Measurements from ENCODE around the gene MBP.
"Not testable (repeated sequence)": the region's sequence is repeated elsewhere in the genome, so short reads cannot be mapped to it uniquely, and the experiment has no call there.

MBP gene

DNA sequence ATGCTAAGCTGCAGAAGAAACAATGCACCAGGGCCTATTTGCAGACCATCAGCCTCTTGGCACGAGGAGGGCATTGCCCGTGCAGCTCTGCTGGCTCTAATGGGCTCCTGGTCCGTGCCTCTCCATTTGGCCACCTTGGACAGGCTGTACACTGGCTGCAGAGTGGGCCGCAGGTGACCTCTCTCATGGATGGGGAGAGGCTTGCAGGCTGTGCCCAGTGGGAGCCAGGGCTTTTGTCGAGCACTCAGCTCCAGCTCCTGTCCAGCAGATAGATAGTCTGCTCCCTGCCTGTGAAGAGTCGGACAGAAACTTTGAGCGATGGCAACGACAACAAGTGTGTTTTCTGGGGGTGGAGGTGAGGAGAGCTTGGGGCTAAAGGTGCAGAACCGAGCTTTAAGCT lies 100.9 kb downstream of the MBP start:
- DNase-seq (ENCODE audit: low read depth in 2 of 3, low spot score in 1 of 3) = no peak

DNA sequence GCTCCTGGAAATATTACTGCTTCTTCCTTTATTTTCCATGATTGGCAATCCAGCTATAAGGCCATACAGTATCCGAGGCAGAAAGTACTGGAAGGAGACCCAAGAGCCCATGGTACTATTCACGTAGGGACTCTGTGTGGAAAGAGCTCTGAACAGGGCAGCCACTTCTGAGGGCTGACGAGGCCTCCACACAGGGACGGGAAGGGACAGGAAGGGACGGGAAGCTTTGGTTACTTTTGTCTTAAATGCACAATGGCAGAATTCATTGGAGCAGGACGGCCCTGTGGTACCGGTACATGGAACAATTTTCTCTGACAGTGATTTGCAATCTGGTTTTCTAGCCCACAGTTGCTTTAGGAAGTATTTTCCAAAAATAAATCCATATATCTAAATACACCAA lies 102.4 kb downstream of the MBP start:
- DNase-seq (ENCODE audit: low read depth in 2 of 3, low spot score in 1 of 3) = no peak

DNA sequence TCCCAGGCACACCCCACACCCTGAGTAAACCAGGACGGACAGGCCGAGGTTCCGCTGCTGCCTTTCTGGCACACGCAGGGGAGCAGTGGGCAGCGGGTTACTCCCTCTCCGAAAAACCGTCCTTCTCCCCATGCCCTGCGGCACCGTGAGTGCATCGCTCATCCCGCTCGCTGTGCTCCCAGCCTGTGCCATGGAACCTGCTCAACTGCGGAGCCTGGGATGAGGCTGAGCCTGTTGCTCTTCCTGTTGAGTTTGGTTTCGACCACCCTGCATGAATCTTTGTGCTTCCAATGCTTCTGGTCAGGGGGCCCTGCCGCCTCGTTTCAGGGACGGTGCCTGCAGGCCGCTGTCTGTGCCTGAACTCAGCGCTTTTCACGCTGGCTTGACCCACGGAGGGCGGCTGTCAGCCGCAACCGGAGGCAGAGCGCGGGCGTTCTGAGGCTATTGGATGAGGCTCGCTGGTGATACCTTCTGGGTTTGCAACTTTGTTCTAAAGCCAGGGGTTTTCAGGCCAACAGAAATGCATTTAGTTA lies 106.7 kb downstream of the MBP start:
- no peak for DNase-seq (ENCODE audit: low read depth in 2 of 3, low spot score in 1 of 3)

DNA sequence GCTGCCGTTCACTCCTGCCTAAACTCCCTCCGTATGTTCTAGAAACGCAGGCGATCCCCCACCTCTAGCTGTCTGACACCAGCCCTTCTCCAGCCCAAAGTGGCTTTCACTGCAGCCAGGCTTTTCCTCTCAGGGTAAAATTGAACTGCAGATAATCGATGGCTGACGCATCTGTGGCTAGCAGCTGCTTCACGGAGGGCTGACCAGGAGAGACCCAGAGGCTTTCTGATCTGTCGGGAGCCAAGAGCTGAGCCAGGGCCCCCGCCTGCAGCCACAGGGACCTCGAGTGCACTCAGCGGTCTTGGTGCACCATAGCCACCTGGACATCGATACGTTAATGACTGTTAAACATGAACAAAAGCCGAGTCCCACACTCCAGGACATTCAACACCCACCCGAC lies 107.5 kb downstream of the MBP start:
- DNase-seq (ENCODE audit: low read depth in 2 of 3, low spot score in 1 of 3) = no peak

DNA sequence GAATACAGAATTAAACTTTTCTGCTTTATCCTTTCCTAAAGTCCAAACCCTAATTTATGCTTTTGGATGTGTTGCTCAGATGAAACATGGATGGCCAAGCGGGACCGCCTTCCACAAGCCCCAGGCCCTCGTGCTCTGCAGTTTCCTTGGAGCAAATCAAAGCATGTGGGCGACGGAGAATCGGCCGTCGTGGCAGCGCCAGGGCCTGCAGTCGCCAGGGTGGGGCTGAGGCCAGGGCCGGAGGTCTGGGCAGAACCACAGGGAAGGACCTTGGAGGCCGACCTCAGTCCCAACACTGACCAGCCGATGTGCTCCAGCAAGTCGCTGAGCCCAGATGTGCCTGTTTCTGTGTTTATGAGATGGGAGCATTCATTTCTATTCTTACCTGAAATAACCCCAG lies 108.1 kb downstream of the MBP start:
- no peak for DNase-seq (ENCODE audit: low read depth in 2 of 3, low spot score in 1 of 3)

DNA sequence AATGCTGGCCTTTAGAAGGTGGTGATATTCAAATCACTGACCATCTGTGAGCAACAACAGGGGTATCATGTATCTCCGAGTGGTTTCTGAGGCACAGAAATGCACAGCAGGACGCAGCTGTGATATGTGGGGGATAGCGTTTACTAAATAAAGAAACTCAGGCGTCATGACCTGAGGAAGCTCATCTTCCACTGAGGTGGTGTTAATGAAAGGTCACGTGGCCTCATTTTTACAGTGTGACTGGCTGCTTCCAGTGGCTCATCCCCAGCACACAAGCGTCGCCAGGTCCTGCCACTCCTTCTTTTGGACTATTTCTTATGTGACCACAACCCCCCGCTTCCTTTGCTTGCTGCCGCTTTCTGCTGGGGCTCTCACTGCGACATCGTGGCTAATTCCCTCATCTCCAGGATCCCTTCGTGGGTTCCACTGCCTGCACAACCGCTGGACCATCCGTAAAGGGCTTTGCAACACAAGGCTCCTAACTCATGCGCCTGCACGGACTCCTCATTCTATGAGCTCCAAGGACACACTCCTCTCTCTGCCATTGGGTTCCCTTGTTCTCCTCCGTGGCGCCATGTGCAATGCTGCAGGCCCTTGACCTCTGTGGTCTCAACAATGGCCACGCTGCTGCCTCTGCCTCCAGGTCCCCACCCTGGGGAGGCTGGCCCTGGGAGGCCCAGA lies 109.3 kb downstream of the MBP start:
- no peak for DNase-seq (ENCODE audit: low read depth in 2 of 3, low spot score in 1 of 3)

DNA sequence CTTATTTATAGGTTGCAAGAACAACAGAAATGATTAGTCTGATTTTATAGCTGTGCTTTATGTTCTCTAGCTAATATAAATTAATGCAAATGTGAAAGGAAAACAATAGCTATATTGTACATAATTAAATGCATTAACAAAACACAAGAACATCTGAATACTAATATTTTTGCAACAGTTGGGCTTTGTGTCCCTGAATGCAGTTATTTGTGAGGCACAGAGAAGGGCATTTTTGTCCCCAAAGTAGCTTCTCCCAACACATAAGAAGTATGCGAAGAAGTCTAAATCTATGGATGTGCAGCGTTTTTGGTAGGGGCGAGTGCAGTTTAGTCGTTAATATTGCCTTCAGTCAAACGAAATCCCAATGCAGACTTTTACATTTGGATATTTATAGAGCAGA lies 110.0 kb downstream of the MBP start:
- no peak for DNase-seq (ENCODE audit: low read depth in 2 of 3, low spot score in 1 of 3)

DNA sequence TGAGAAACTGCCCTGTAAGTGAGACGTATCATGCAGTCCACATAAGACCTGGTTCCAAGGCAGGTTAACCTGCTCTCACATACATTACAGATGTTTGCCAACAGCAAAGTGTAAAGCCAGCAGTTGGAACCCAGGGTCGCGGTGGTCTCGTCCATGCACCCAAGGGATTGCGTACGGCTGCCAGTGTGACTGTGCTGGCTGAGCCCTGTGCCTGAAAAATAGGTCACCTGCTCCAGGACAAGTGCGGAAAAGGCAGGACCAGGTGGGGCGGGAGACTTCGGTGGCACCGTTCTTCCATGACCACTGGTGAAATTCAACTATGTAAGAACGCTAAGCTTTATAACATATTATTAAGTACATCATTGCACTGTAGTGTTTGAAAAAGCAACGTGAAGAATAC lies 110.5 kb downstream of the MBP start:
- DNase-seq (ENCODE audit: low read depth in 2 of 3, low spot score in 1 of 3) = no peak

DNA sequence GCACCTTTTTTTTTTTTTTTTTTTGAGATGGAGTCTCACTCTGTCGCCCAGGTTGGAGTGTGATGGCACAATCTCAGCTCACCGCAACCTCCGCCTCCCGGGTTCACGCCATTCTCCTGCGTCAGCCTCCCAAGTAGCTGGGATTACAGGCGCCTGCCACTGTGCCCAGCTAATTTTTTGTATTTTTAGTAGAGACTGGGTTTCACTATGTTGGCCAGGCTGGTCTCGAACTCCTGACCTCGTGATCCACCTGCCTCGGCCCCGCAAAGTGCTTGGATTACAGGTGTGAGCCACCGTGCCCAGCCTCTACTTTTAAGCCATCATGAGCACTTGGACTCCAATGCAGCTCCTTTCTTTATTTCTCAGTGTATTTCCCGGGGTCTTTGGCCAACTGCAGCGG lies 111.1 kb downstream of the MBP start:
- not testable (repeated sequence) for DNase-seq (ENCODE audit: low read depth in 2 of 3, low spot score in 1 of 3)

DNA sequence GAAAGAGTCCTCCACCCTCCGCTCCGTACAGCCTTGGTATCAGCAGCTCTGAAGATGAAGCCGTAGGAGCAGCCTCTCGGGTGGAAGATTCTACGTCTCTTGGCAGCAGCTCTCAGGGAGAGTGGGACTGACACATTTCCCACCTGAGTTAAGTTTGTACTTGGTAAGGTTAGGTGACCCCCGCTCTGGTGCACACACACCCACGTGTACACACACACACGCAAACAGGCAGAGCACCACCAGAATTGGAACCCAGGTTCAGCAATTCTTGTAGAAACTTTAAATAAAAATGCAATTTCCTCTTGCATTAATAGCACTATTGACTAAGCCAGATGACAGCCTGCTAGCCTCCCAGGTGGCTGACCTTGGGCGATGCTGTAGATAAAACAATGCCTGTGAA lies 111.5 kb downstream of the MBP start:
- DNase-seq (ENCODE audit: low read depth in 2 of 3, low spot score in 1 of 3) = no peak

DNA sequence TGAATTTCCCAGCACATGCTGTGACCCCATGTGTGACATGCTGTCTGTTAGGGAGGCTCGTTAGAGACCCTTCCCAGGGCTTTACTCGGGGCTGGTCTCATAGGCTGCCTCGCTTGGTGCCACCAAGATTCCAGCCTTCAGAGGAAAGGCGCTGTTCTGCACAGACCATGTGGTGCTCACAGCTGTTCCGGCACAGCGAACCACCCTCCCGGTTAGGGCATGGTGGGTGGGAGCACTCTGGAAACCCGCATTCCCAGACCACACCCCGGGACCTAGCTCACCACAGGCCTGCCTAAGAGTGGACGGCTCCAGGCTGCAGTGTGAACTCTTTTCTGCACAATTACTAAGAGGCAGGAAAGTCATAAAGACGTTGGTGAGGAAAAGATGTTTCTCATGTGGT lies 112.0 kb downstream of the MBP start:
- DNase-seq (ENCODE audit: low read depth in 2 of 3, low spot score in 1 of 3) = no peak

DNA sequence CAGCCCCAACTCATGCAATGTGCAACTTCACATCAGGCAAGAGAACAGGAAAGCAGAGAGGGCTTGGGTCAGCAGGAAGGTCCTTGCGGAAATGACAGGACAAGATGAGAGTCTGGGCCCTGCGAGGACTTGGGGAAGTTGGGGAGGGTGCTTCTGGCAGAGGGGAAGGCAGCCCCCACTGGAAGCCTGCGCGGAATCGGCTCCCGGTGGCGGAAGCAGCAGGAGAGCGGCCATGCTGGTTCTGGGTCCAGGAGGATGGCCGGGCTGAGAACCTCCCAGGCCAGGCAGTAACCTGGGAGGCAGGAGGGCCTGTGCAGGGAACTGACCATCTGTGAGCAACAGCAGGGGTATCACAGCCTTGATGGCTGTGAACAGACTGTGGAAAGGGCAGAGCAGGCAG lies 112.9 kb downstream of the MBP start:
- DNase-seq (ENCODE audit: low read depth in 2 of 3, low spot score in 1 of 3) = no peak

DNA sequence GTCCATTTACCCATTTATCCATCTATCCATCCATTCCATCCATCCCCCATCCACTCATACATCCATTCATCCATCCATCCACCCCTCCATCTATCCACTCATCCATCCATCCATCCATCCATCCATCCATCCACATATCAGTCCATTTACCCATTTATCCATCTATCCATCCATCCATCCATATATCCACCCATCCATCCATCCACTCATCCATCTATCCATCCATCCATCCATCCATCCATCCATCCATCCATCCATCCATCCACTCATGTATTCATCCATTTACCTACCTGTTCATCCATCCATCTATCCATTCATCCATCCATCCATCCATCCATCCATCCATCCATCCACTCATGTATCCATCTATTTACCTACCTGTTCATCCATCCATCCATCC lies 113.9 kb downstream of the MBP start:
- DNase-seq (ENCODE audit: low read depth in 2 of 3, low spot score in 1 of 3) = not testable (repeated sequence)

DNA sequence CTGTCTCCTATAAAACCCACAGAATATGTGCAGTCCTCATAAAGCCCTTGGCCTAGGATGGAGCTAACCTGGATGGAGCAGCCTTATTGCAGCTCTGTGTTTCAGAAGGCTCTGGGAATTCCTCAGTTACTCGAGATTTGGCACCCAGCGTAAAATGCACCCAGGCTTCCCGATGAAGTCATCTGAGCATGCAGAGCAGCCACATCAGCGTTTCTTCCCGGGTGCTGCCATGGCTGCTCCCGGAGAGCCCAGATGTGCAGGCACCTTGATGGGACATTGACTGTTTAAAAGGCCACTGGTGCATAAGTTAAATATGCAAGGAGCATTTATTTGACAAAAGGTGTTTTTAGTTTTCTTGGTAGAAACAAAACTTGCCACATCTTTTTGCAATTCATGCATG lies 115.2 kb downstream of the MBP start:
- DNase-seq (ENCODE audit: low read depth in 2 of 3, low spot score in 1 of 3) = no peak

DNA sequence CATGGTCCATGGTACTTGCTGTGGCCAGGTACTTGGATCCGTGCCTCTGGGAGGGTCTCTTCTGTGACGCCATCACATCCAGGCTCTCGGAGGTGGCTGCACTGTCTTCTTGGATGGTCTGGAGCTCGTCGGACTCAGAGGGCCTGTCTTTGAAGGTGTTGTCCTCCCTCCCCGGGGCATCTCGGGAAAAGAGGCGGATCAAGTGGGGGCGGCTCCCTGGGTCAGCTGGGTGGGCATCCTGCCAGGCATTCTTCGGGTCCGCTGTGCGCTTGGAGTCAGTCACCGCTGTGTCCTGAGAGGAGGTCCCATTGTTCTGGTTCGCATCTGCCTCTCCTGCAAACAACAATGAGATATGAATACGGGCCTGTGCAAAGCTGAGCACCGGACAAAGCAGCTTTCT lies 115.6 kb downstream of the MBP start:
- no peak for DNase-seq (ENCODE audit: low read depth in 2 of 3, low spot score in 1 of 3)

DNA sequence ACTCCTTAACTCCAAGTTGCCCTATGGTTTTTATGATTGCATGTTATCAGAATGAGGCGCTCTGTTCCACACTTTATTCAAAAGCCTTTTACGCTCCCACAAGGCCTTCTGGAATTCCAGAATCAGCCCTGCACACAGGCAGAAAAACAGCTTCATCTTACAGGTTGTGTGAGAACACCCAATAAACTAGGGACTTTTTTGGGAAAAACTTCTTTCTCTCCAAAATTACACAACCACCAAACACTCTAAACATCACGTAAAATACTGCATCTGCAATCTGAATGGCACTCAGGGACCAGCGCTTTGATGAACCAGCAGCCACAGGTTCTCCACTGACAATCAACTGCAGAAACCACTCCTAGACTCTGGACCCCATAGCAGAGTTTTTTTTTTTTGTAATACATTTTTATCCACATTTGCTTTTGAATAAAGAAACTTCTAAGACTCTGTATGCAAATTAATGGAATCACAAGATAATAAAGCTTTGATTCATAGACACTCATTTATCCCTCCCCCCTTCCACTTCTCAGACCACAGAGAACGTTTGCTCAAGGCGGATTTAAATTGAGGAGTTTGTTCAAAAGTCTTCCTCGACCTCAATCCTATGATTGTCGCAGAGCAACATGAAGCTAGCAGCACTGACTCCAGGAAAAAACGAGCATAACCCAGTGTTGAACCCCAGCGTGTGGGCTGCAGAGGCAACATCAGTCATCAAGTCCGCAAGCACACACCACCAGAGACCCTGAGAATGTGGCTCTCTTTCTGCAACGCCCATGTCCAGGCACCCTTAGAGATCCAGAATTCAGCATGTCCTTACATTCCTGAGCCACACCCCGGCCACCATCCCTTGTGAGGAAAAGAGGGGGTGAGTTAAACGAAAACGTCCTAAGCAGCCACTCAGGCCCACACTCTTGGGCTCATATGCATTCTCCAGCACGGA lies 116.5 kb downstream of the MBP start:
- no peak for DNase-seq (ENCODE audit: low read depth in 2 of 3, low spot score in 1 of 3)

DNA sequence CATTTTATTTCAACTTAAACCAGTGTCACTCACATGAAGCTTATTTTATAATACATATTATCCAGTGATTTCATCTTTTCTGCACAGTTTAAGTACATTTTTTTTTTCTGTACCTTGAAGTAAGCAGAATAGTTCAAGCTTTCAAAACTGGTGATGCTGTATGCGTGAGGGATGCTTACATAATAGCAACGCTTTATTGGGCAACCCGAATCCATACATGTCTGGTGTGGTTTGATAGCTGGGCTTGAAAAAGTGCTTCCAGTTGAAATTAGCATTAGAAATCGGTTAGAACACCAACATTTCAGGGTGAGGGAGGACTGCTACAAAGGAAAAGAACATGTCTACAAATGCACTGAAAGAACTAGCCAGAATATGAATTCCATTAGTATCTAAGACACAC lies 117.4 kb downstream of the MBP start:
- no peak for DNase-seq (ENCODE audit: low read depth in 2 of 3, low spot score in 1 of 3)

DNA sequence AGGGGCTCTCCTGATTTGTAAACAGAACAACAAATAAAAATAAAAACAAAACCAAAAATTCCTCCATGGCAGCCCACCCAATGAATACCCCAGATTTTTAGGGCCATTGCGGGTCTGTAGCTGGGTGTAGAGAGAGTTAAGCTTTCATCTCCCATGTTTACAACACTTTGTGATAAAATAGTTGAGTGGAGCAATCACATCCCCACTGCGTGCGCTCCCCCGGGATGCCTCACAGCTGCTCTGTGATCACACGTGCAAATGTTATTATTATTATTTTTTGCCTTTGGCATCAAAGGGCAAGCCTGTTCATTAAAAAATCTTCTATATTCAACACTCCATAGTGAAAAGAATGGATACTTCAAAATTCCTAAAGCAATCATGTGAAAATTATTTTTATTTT lies 118.0 kb downstream of the MBP start:
- no peak for DNase-seq (ENCODE audit: low read depth in 2 of 3, low spot score in 1 of 3)

DNA sequence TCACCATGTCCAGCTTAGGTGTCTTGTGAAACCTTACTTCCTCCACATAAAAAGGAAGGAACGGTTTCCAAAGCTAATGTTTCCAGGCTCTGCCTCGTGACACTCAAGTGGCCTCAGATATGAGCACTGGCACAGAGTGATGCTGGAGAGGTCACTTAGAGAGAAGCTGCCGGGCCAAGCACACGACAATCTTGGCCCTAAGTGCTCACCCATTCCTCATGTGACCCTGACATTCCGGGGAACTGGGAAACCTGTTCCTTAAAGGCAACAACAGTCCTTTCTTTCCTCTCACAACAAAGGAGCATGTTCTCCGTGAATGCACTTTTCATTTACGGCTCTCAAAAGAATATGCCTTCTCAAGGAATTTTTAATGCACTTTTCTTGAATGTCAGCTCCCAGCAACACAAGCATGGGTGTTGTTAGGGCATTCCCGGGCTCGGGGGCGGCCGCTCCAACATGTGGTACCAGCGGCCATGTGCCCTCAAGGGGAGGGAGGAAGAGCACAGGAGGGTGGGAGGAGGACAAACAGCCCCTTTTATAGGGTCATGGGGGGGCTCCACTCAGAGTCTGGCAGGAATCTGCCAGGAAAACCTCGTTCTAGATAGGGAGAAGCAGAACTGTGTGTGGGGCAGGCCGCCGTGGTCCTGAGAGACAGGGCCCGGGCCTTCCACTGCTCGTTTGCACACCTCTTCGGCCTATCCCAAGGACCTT lies 118.6 kb downstream of the MBP start:
- DNase-seq (ENCODE audit: low read depth in 2 of 3, low spot score in 1 of 3) = no peak

DNA sequence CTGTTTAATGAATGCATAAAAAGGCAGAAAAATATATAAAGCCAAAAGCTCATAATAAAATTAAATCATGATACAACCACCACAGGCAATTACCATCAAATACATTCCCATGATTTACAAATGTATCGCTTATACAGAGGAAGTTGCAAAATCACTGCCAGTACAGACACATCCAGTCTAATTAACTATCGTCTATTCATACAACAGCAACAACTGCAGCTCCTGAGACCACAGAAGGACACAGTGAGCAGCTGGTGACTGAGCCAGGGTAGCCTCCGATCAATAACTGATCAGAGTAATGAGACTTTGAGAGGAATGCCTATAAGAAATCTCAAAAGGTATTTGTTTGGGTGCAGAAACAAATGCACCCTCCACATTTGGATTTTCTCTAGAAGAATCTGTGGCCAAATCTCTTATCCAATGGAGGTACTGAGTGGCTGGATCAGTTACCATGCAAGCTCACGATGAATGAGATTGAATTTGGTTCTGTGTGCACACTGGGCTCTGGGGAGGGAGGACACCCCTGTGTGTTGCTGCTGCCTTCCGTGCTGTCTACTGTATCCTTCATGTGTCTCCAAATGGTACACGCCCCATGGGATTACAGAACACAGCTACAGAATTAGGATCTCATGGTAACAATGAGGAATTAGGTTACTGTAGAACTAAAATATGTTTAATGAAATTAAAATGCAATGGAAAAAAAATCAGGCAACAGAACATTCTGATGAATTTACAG lies 119.6 kb downstream of the MBP start:
- no peak for DNase-seq (ENCODE audit: low read depth in 2 of 3, low spot score in 1 of 3)

DNA sequence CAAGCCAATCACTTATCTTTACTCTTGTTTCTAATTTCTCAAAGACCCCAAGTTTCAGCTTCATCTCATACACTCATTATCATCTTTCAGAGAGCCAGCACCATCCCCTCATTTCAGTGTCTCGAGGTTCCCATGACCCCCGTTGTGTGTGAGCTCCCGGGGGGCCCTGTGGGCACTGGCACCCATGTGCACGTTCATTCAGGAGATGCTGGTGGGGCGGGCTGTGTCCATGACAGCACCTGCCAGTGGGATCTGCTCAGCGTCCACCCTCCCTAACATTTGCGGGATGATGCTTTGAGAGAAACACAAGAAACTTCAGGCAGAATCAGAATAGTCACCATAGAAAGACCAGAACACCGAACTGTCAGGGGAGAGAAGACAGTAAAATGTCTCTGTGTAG lies 120.5 kb downstream of the MBP start:
- DNase-seq (ENCODE audit: low read depth in 2 of 3, low spot score in 1 of 3) = no peak

All from stimulated activated CD4-positive, alpha-beta T cell treated with anti-CD3 and anti-CD28 coated beads, Interleukin-12 subunit alpha, Interleukin-12 subunit beta, amount 100 ng/mL, for 48 hours (primary cell).